Measurements from ENCODE around the gene TGFBR3.
"Not testable (repeated sequence)": the region's sequence is repeated elsewhere in the genome, so short reads cannot be mapped to it uniquely, and the experiment has no call there.

TGFBR3 gene

GRCh38 chr1:91676030-91676429, 209.9 kb downstream of the TGFBR3 start:
- DNase-seq: no peak

GRCh38 chr1:91674107-91674506, 211.8 kb downstream of the TGFBR3 start:
- no peak for DNase-seq

GRCh38 chr1:91673613-91674012, 212.3 kb downstream of the TGFBR3 start:
- no peak for DNase-seq

GRCh38 chr1:91672601-91673161, 213.3 kb downstream of the TGFBR3 start:
- DNase-seq: no peak

- DNase-seq: no peak
These were observed 215.2 kb downstream of the TGFBR3 start for GRCh38 chr1:91670781-91671180.

- DNase-seq: no peak
These were observed 216.2 kb downstream of the TGFBR3 start for GRCh38 chr1:91669584-91670350.

GRCh38 chr1:91666651-91667050, 219.3 kb downstream of the TGFBR3 start:
- not testable (repeated sequence) for DNase-seq

- no peak for DNase-seq
These were observed 224.8 kb downstream of the TGFBR3 start for GRCh38 chr1:91661121-91661520.

GRCh38 chr1:91660708-91661107, 225.2 kb downstream of the TGFBR3 start:
- no peak for DNase-seq

GRCh38 chr1:91655912-91656449, 230.0 kb downstream of the TGFBR3 start:
- DNase-seq: no peak

- no peak for DNase-seq
These were observed 232.8 kb downstream of the TGFBR3 start for GRCh38 chr1:91653183-91653582.

- no peak for DNase-seq
These were observed 234.3 kb downstream of the TGFBR3 start for GRCh38 chr1:91651661-91652071.

- no peak for DNase-seq
These were observed 234.7 kb downstream of the TGFBR3 start for GRCh38 chr1:91651243-91651642.

GRCh38 chr1:91650764-91651163, 235.2 kb downstream of the TGFBR3 start:
- no peak for DNase-seq

- no peak for DNase-seq
These were observed 238.9 kb downstream of the TGFBR3 start for GRCh38 chr1:91647061-91647460.

- no peak for DNase-seq
These were observed 240.9 kb downstream of the TGFBR3 start for GRCh38 chr1:91645031-91645430.

- DNase-seq: no peak
These were observed 242.5 kb downstream of the TGFBR3 start for GRCh38 chr1:91643431-91643830.

- no peak for DNase-seq
These were observed 244.9 kb downstream of the TGFBR3 start for GRCh38 chr1:91640877-91641526.

GRCh38 chr1:91637539-91637994, 248.4 kb downstream of the TGFBR3 start:
- no peak for DNase-seq

GRCh38 chr1:91635763-91636162, 250.2 kb downstream of the TGFBR3 start:
- DNase-seq: no peak

- DNase-seq: no peak
These were observed 252.5 kb downstream of the TGFBR3 start for GRCh38 chr1:91633438-91633837.

- no peak for DNase-seq
These were observed 254.1 kb downstream of the TGFBR3 start for GRCh38 chr1:91631718-91632330.

- DNase-seq: no peak
These were observed 255.1 kb downstream of the TGFBR3 start for GRCh38 chr1:91630803-91631202.

Measured in NCI-H1436 treated with DMSO at 0.1 percent for 48 hours (cell line).